GM12875 (cell line): ENCODE measurements around the gene TMEM178B.
"Not testable (repeated sequence)": the region's sequence is repeated elsewhere in the genome, so short reads cannot be mapped to it uniquely, and the experiment has no call there.

Experiments
- H3K4me3 ChIP-seq: one replicate; pipeline ENCODE4 v1.5.1; 2011; ENCODE audit warnings: low read depth, low read length, control low read depth
- CTCF ChIP-seq: IDR thresholded peaks from 2 replicates; pipeline ENCODE4 v1.5.1; 2011; ENCODE audit warnings: low read depth, mild to moderate bottlenecking, control low read depth, inconsistent platforms, low read length, moderate library complexity, borderline replicate concordance; ENCODE audit not compliant: insufficient read depth

TMEM178B gene

GRCh38 chr7:141397236-141398163, 323.6 kb downstream of the TMEM178B start:
- TF ChIP-seq CTCF, result no peak
- H3K4me3 ChIP-seq, result no peak overlapping the region

GRCh38 chr7:141400356-141400755, 326.5 kb downstream of the TMEM178B start:
- no peak for TF ChIP-seq CTCF
- no peak overlapping the region for H3K4me3 ChIP-seq

- no peak overlapping the region for H3K4me3 ChIP-seq
- TF ChIP-seq CTCF, result no peak
These were observed 328.6 kb downstream of the TMEM178B start for GRCh38 chr7:141402277-141402996.

- H3K4me3 ChIP-seq, result not testable (repeated sequence)
These were observed 330.0 kb downstream of the TMEM178B start for GRCh38 chr7:141403846-141404245.

DNA sequence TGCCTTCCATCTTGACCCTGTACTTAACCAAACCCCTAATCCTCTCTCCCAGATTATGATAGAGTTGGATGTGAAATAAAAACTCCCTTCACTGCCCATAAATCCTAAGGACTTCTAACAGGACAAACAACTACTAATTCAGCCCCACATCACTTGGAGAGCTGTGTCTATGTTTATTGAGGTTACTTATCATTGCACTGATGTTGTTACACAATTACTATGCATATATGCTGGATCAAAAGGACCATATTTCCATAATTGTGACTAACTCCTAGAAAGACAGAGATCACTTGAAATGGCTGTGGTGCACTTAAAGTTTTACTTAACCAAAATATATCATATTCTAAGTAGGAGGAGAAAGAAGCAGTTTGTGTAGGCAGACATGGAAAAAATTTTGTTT, 332.5 kb downstream of the TMEM178B start:
- no peak overlapping the region for H3K4me3 ChIP-seq
- no peak for TF ChIP-seq CTCF

DNA sequence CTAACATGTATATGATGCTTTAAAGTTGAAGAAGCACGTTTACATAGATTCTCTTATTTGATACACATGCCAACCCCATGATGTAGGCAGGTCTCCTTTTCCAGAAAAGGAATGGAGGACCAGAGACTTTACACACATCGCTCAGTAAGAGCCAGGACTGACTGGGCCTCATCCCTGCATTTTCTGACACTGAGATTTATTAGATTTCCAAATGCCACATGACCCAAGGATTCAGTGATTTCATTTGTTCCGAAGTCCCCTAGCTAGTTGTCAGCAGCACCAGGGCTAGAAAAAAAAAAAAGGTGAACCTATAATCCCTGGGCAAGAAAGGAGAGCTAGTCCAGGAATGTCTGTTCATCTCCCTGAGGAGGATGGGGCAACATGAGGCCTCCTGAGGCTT, 334.0 kb downstream of the TMEM178B start:
- no peak for TF ChIP-seq CTCF
- H3K4me3 ChIP-seq, result no peak overlapping the region

- no peak for TF ChIP-seq CTCF
- no peak overlapping the region for H3K4me3 ChIP-seq
These were observed 334.6 kb downstream of the TMEM178B start for GRCh38 chr7:141408440-141408839.
